Endothelial cell of umbilical vein (primary cell): ENCODE data around the gene PAX1. TPM values are rescaled to one million over a fixed set of nuclear protein-coding genes. Genes with fewer than 3 reads are reported as not detected.

ENCODE experiments used
- BruUV-seq: library from RNA; stranded (reverse); fragments of 400-500 nt; replicated peaks from 2 replicates; lab custom pipeline; 2021; lab: Mats Ljungman, UMichigan
- CTCF ChIA-PET: fragments of 300-600, 350-600 bp; sonication (Branson Sonifier 250); formaldehyde crosslinking; loops from one replicate; lab custom pipeline; 2021; ENCODE audit warnings: antibody characterized with exemption, inconsistent platforms; lab: Charles Lee
- POLR2A ChIA-PET: fragments of 300-600, 350-600 bp; sonication (Branson Sonifier 250); formaldehyde crosslinking; loops from one replicate; lab custom pipeline; 2021; ENCODE audit warnings: antibody characterized with exemption, inconsistent platforms; lab: Charles Lee
- DNase-seq: peaks from one replicate; pipeline ENCODE4 v3.0.0-alpha.2; 2011; ENCODE audit warnings: low read depth, low spot score
- FAIRE-seq: peaks from 2 replicates; lab custom pipeline; 2011; peaks lifted over from hg19 to GRCh38; lab: Jason Lieb, UNC
- H2AFZ ChIP-seq: 2 replicates; pipeline ENCODE4 v1.6.0; 2012; ENCODE audit warnings: low read depth, low read length, control low read depth, inconsistent platforms
- H3K27ac ChIP-seq: 2 replicates; pipeline ENCODE4 v1.5.1; 2011; ENCODE audit warnings: low read depth, mild to moderate bottlenecking, control low read depth, low read length, moderate library complexity; ENCODE audit not compliant: insufficient read depth
- H3K27me3 ChIP-seq, 2 experiments: 2 replicates each; pipeline versions ENCODE4 v1.6.0 to v1.6.1; 2011; ENCODE audit warnings: low read length in 2 of 2, mixed read lengths in 1 of 2; ENCODE audit not compliant: control insufficient read depth in 2 of 2, insufficient read depth in 2 of 2
- H3K36me3 ChIP-seq, 2 experiments: 2 replicates in 1 of 2; 3 replicates in 1 of 2; pipeline ENCODE4 v1.5.1; 2011; ENCODE audit warnings: low read length in 2 of 2, mild to moderate bottlenecking in 1 of 2, moderate library complexity in 1 of 2; ENCODE audit not compliant: control insufficient read depth in 2 of 2, insufficient read depth in 2 of 2; ENCODE audit errors: extremely low read depth in 1 of 2
- H3K4me1 ChIP-seq: 3 replicates; pipeline ENCODE4 v1.5.1; 2011; ENCODE audit warnings: mild to moderate bottlenecking, low read length; ENCODE audit not compliant: control insufficient read depth, insufficient read depth; ENCODE audit errors: extremely low read depth
- H3K4me2 ChIP-seq: 2 replicates; pipeline ENCODE4 v1.6.1; 2011; ENCODE audit warnings: low read length, control low read depth, mixed read lengths; ENCODE audit not compliant: insufficient read depth
- H3K4me3 ChIP-seq, 3 experiments: fragments of 200-600 bp in 1 of 3; sonication (generic), shearing (Covaris generic) in 1 of 3; replicated peaks in 1 of 3; 2 replicates each; pipeline ENCODE4 v1.5.1; 2011 to 2016; ENCODE audit warnings: control low read depth in 3 of 3, low read length in 3 of 3, mild to moderate bottlenecking in 2 of 3, inconsistent platforms in 1 of 3, low read depth in 1 of 3, moderate library complexity in 1 of 3; ENCODE audit not compliant: insufficient read depth in 1 of 3
- H3K79me2 ChIP-seq: 2 replicates; pipeline ENCODE4 v1.6.0; 2012; ENCODE audit warnings: low read length, inconsistent platforms; ENCODE audit not compliant: control insufficient read depth, insufficient read depth
- H3K9ac ChIP-seq: replicated peaks from 2 replicates; pipeline ENCODE3; 2011; ENCODE audit warnings: low read length, control low read depth; ENCODE audit not compliant: insufficient read depth; ENCODE audit errors: extremely low read depth
- H3K9me1 ChIP-seq: replicated peaks from 3 replicates; pipeline ENCODE4 v1.6.0; 2011; ENCODE audit warnings: mild to moderate bottlenecking, low read length; ENCODE audit not compliant: control insufficient read depth, insufficient read depth; ENCODE audit errors: extremely low read depth
- H3K9me3 ChIP-seq: replicated peaks from 2 replicates; pipeline ENCODE4 v1.5.1; 2012; ENCODE audit warnings: low read length, inconsistent platforms; ENCODE audit not compliant: control insufficient read depth, insufficient read depth
- H4K20me1 ChIP-seq: replicated peaks from 2 replicates; pipeline ENCODE3; 2011; ENCODE audit warnings: mild to moderate bottlenecking, low read length; ENCODE audit not compliant: control insufficient read depth, insufficient read depth; ENCODE audit errors: extremely low read depth
- CTCF ChIP-seq, 2 donors: IDR thresholded peaks; 1 replicate in 1 of 2; 2 replicates in 1 of 2; pipeline ENCODE4 v1.5.1; 2011; ENCODE audit warnings: low read length in 2 of 2, mild to moderate bottlenecking in 2 of 2, moderate library complexity in 2 of 2, control low read depth in 1 of 2, inconsistent platforms in 1 of 2, low read depth in 1 of 2; ENCODE audit not compliant: insufficient read depth in 1 of 2; ENCODE audit errors: extremely low read depth in 1 of 2
- EZH2 ChIP-seq: IDR thresholded peaks from 2 replicates; pipeline ENCODE4 v1.6.1; 2012; ENCODE audit warnings: borderline replicate concordance, low read depth, mild to moderate bottlenecking, moderate library complexity, low read length, inconsistent platforms; ENCODE audit not compliant: severe bottlenecking
- FOS ChIP-seq: IDR thresholded peaks from 2 replicates; pipeline ENCODE4 v1.6.1; 2011; ENCODE audit warnings: mild to moderate bottlenecking, low read length, moderate library complexity, borderline replicate concordance; ENCODE audit not compliant: insufficient read depth
- GATA2 ChIP-seq: IDR thresholded peaks from 2 replicates; pipeline ENCODE4 v1.7.0; 2011; ENCODE audit warnings: low read depth, mild to moderate bottlenecking, moderate library complexity, mixed read lengths, low read length; ENCODE audit not compliant: insufficient read length, insufficient read depth
- JUN ChIP-seq: IDR thresholded peaks from 2 replicates; pipeline ENCODE4 v1.6.1; 2011; ENCODE audit warnings: borderline replicate concordance, low read depth; ENCODE audit not compliant: insufficient read length, insufficient read depth
- MAX ChIP-seq: IDR thresholded peaks from 2 replicates; pipeline ENCODE4 v1.6.1; 2011; ENCODE audit not compliant: insufficient read depth, insufficient read length
- MYC ChIP-seq: IDR thresholded peaks from one replicate; pipeline ENCODE4 v1.6.1; 2011; ENCODE audit warnings: mild to moderate bottlenecking, low read depth, low read length
- POLR2A ChIP-seq: IDR thresholded peaks from 2 replicates; pipeline ENCODE4 v1.6.1; 2012; ENCODE audit warnings: low read depth, mild to moderate bottlenecking, control low read depth, low read length
- POLR2AphosphoS5 ChIP-seq: IDR thresholded peaks from 2 replicates; pipeline ENCODE4 v1.6.1; 2012; ENCODE audit warnings: low read depth, mild to moderate bottlenecking, control low read depth, low read length, moderate library complexity; ENCODE audit not compliant: insufficient read depth
- dilution Hi-C: fragments of 300-500 bp; cut with MboI; formaldehyde crosslinking; loops from one replicate; pipeline ENCODE4 v1.15.0; 2019; ENCODE audit warnings: low sequenced_read_pairs; ENCODE audit not compliant: extremely low pct_ligation_motif_present
- intact Hi-C: fragments of 100-400 bp; cut with micrococcal nuclease; formaldehyde crosslinking; loops from one replicate; pipeline ENCODE4 v1.10.0; 2022
- polyA plus RNA-seq, 4 experiments: library from polyadenylated mRNA; depleted of rRNA in 3 of 4; stranded (reverse) in 3 of 4; unstranded in 1 of 4; fragments of >200 nt; gene quantifications; 2 replicates each; pipeline versions ENCODE4 v1.2.1 to v1.2.3, GENCODE V29; 2011 to 2012; ENCODE audit warnings: missing spikeins in 1 of 4
- total RNA-seq: library from RNA; stranded (reverse); gene quantifications from 2 replicates; pipeline ENCODE4 v1.2.3, GENCODE V29; 2021

Gene PAX1
- total and polyA plus RNA-seq, 2 donors (not counting 3 experiments of a cell fraction or from before 2014, with no cell fraction given): not detected

GRCh38 chr20:21713470-21713869, 8.0 kb downstream of the PAX1 start:
- no peak overlapping the region for H3K27ac ChIP-seq
- no peak overlapping the region for H3K4me3 ChIP-seq
- ChIA-PET POLR2A (no interaction called here), CTCF (interaction anchor here (2.6 kb wide), 1 partner anchor 11 kb away, joined by 10 read pairs; no protein-coding TSS in a partner anchor)
- H3K9ac ChIP-seq: no peak overlapping the region
- H3K36me3 ChIP-seq: no peaks in the 10 kb centered on the region
- H4K20me1 ChIP-seq: no peaks in the 10 kb centered on the region
- no peak for FAIRE-seq
- H3K27me3 ChIP-seq: peaks cover 53 to 65% of the 10 kb centered on the region in 2 experiments
- H2AFZ ChIP-seq: no peak overlapping the region
- TF ChIP-seq GATA2: no peak
- TF ChIP-seq CTCF (IDR thresholded peaks at IDR 0.05; ENCODE audit: extremely low read depth in 1 of 2, insufficient read depth in 1 of 2, low read depth in 1 of 2, low read length in 2 of 2): no peak
- no peak for TF ChIP-seq POLR2AphosphoS5
- TF ChIP-seq JUN: no peak
- TF ChIP-seq FOS: no peak
- no peak for TF ChIP-seq POLR2A
- no peak for TF ChIP-seq MAX
- no peak for TF ChIP-seq MYC
- no peak for TF ChIP-seq EZH2
- no TSS peak for BruUV-seq
- no peak for DNase-seq
- intact Hi-C loops: no loop called here
- no peaks in the 10 kb centered on the region for H3K9me3 ChIP-seq
- dilution Hi-C loops: no loop called here
- no peaks in the 10 kb centered on the region for H3K4me1 ChIP-seq
- no peaks in the 10 kb centered on the region for H3K9me1 ChIP-seq
- H3K4me2 ChIP-seq: no peak overlapping the region
- no peaks in the 10 kb centered on the region for H3K79me2 ChIP-seq
